Spleen (tissue), 13 donors: ENCODE measurements around the gene DUX4. TPM values are rescaled to one million over a fixed set of nuclear protein-coding genes. Genes with fewer than 3 reads are reported as not detected.
A peak's percentile ranks its signal among the peaks of the same experiment; 100 is the strongest.
"Not testable (repeated sequence)": the region's sequence is repeated elsewhere in the genome, so short reads cannot be mapped to it uniquely, and the experiment has no call there.

Source experiments
- DNase-seq: peaks from one replicate; pipeline ENCODE4 v3.0.0-alpha.2; 2020
- H3K27ac ChIP-seq, 8 donors: fragments of 200-600 bp; sonication (generic) in 7 of 8; 1 replicate in 4 of 8; 2 replicates in 4 of 8; pipeline versions ENCODE4 v1.5.0 to v1.8.0; 2016 to 2021; ENCODE audit warnings: inconsistent platforms in 4 of 8, mild to moderate bottlenecking in 4 of 8, moderate library complexity in 1 of 8
- H3K27me3 ChIP-seq, 7 donors: fragments of 200-600 bp; sonication (generic) in 6 of 7; replicated peaks in 1 of 7; 1 replicate in 4 of 7; 2 replicates in 3 of 7; pipeline versions ENCODE4 v1.5.0 to v1.8.0; 2016 to 2021; ENCODE audit warnings: inconsistent platforms in 3 of 7, mild to moderate bottlenecking in 1 of 7
- H3K36me3 ChIP-seq, 6 donors: fragments of 200-600 bp; sonication (generic) in 5 of 6; 1 replicate in 4 of 6; 2 replicates in 2 of 6; pipeline versions ENCODE4 v1.5.0 to v1.8.0; 2016 to 2021; ENCODE audit warnings: inconsistent platforms in 2 of 6
- H3K4me1 ChIP-seq, 6 donors: fragments of 200-600 bp; sonication (generic) in 5 of 6; 1 replicate in 3 of 6; 2 replicates in 3 of 6; pipeline versions ENCODE4 v1.5.0 to v1.8.0; 2016 to 2021; ENCODE audit warnings: inconsistent platforms in 3 of 6
- H3K4me3 ChIP-seq, 8 donors: fragments of 200-600 bp; sonication (generic) in 7 of 8; 1 replicate in 4 of 8; 2 replicates in 4 of 8; pipeline versions ENCODE4 v1.5.0 to v1.8.0; 2016 to 2021; ENCODE audit warnings: inconsistent platforms in 4 of 8, mild to moderate bottlenecking in 4 of 8, moderate library complexity in 2 of 8
- H3K9me3 ChIP-seq, 8 donors: fragments of 200-600 bp; sonication (generic) in 7 of 8; 1 replicate in 4 of 8; 2 replicates in 4 of 8; pipeline versions ENCODE4 v1.5.0 to v1.8.0; 2016 to 2021; ENCODE audit warnings: inconsistent platforms in 4 of 8
- WGBS, 5 donors: extraction: QIAGEN DNeasy Blood & Tissue Kit in 3 of 5; methylation state at CpG; one replicate each; pipeline versions ENCODE4 v1.1.5 to v1.1.7; 2013 to 2018; 5-methylcytosine and 5-hydroxymethylcytosine counted together
- intact Hi-C: fragments of 100-400 bp; cut with DNase I; formaldehyde crosslinking; loops from one replicate; pipeline ENCODE4 v1.15.0; 2023; ENCODE audit warnings: low total_unique reads
- long read RNA-seq, 2 donors: transcript quantifications; one replicate each; lab custom pipeline, GENCODE V29; 2026
- polyA plus RNA-seq, 3 donors: library from polyadenylated mRNA; stranded (reverse); fragments of 200-250 nt; gene quantifications; one replicate each; pipeline ENCODE4 v1.2.1, GENCODE V29; 2013
- total RNA-seq, 7 donors: library from RNA; depleted of rRNA in 3 of 7; stranded (reverse); fragments of >200 nt in 3 of 7; fragmentation: NEBNext Ultra II Directional in 4 of 7; extraction: Animal tissue kit (Norgen Biotek cat#: 25700) in 4 of 7; gene quantifications; one replicate each; pipeline versions ENCODE4 v1.1.0 to v1.2.1, GENCODE V29; 2016 to 2021
- donor health status: healthy with polysubstance abuse.
- donor health status: DM: no; HTN: no; CAD: no; lungs with moderate emphysema.
- donor health status: DM: no; HTN: no; CAD: no.
- donor health status: Bipolar disorder and iron deficiency.
- donor health status: healthy.
- donor health status: DM: no; HTN: no; CAD: no.
- donor health status: DM: yes; HTN: yes; CAD: no.

DUX4 gene
- not detected for total RNA-seq
- not detected for polyA plus RNA-seq
- long read RNA-seq, donor 1: 0 reads
- long read RNA-seq, donor 2: 0 reads

- H3K4me1 ChIP-seq, H3K27me3 ChIP-seq, H3K9me3 ChIP-seq, H3K36me3 ChIP-seq, H3K4me3 ChIP-seq, intact Hi-C loops, H3K27ac ChIP-seq: not testable (repeated sequence)
- DNase-seq: peak; percentile 76
- WGBS, 5 donors: 76 to 77% methylated on average over 5 to 25 of the region's 32 CpGs; no CpG with 5 or more reads in 3 of the 5 donors
Observed at GRCh38 chr4:190173428-190173827, at the start of gene DUX4. Gene DUX4, plus strand, starts transcription at chr4:190173774. Its CDS starts 0 bp downstream, at chr4:190173774.

DNA sequence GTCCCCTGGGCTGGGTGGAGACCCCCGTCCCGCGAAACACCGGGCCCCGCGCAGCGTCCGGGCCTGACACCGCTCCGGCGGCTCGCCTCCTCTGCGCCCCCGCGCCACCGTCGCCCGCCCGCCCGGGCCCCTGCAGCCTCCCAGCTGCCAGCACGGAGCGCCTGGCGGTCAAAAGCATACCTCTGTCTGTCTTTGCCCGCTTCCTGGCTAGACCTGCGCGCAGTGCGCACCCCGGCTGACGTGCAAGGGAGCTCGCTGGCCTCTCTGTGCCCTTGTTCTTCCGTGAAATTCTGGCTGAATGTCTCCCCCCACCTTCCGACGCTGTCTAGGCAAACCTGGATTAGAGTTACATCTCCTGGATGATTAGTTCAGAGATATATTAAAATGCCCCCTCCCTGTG lies 1.9 kb downstream of the DUX4 start:
- H3K4me3 ChIP-seq, intact Hi-C loops, H3K9me3 ChIP-seq, H3K27ac ChIP-seq, DNase-seq, H3K27me3 ChIP-seq, H3K36me3 ChIP-seq, H3K4me1 ChIP-seq: not testable (repeated sequence)
- 52 to 84% (median 64%) methylated on average over 9 to 28 of the region's 33 CpGs for WGBS, 5 donors

- H3K36me3 ChIP-seq, H3K4me3 ChIP-seq, H3K9me3 ChIP-seq, DNase-seq, H3K27me3 ChIP-seq, H3K27ac ChIP-seq, H3K4me1 ChIP-seq, intact Hi-C loops: not testable (repeated sequence)
- 29 to 46% (median 36%) methylated on average over 3 to 5 of the region's 6 CpGs for WGBS, 5 donors
Observed at GRCh38 chr4:190177727-190178605, 4.4 kb downstream of the DUX4 start.

DNA sequence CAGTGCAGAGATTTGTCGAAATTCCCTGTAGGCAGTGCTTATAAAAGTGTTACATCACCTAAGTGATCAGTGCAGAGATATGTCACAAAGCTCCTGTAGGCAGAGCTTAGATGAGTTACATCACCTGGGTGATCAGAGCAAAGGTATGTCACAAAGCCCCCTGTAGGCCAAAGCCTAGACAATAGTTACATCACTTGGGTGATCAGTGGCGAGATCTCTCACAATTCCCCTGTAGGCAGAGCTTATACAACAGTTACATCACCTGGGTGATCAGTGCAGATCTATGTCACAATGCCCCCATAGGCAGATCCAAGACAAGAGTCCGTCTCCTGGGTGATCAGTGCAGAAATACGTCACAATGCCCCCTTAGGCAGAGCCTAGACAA lies 5.0 kb downstream of the DUX4 start:
- H3K36me3 ChIP-seq, H3K4me1 ChIP-seq, H3K27me3 ChIP-seq, H3K27ac ChIP-seq, H3K4me3 ChIP-seq, DNase-seq, intact Hi-C loops, H3K9me3 ChIP-seq: not testable (repeated sequence)
- WGBS, 5 donors: 14 to 37% (median 31%) methylated on average over 3 to 4 of the region's 4 CpGs

GRCh38 chr4:190179030-190179739 lies 5.6 kb downstream of the DUX4 start:
- DNase-seq, H3K27ac ChIP-seq, H3K27me3 ChIP-seq, H3K36me3 ChIP-seq, intact Hi-C loops, H3K4me1 ChIP-seq, H3K9me3 ChIP-seq, H3K4me3 ChIP-seq: not testable (repeated sequence)
- WGBS, 5 donors: 22 to 28% methylated on average over 2 of the region's 2 CpGs; no CpG with 5 or more reads in 3 of the 5 donors

DNA sequence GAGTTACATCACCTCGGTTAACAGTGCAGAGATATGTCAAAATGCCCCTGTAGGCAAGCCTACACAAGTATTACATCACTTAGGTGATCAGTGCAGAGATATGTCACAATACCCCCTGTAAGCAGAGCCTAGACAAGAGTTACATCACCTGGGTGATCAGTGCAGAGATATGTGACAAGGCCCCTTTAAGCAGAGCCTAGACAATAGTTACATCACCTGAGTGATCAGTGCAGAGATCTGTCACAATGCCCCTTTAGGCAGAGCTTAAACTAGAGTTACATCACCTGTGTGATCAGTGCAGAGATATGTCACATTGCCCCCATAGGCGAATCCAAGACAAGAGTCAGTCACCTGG lies 6.1 kb downstream of the DUX4 start:
- H3K36me3 ChIP-seq, H3K27ac ChIP-seq, H3K4me1 ChIP-seq, intact Hi-C loops, H3K4me3 ChIP-seq, H3K27me3 ChIP-seq, H3K9me3 ChIP-seq, DNase-seq: not testable (repeated sequence)
- WGBS, 5 donors: 0 to 69% (median 0%) methylated on average over 1 to 2 of the region's 2 CpGs

DNA sequence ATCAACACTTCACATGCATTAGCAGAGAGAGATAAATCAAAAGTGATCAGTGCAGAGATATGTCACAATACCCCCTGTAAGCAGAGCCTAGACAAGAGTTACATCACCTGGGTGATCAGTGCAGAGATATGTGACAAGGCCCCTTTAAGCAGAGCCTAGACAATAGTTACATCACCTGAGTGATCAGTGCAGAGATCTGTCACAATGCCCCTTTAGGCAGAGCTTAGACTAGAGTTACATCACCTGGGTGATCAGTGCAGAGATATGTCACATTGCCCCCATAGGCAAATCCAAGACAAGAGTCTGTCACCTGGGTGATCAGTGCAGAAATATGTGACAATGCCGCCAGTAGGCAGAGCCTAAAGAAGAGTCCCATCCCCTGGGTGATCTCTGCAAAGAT lies 7.4 kb downstream of the DUX4 start:
- DNase-seq: not testable (repeated sequence)
- 8 to 18% (median 15%) methylated on average over 1 of the region's 1 CpG; no CpG with 5 or more reads in 2 of the 5 donors for WGBS, 5 donors

DNA sequence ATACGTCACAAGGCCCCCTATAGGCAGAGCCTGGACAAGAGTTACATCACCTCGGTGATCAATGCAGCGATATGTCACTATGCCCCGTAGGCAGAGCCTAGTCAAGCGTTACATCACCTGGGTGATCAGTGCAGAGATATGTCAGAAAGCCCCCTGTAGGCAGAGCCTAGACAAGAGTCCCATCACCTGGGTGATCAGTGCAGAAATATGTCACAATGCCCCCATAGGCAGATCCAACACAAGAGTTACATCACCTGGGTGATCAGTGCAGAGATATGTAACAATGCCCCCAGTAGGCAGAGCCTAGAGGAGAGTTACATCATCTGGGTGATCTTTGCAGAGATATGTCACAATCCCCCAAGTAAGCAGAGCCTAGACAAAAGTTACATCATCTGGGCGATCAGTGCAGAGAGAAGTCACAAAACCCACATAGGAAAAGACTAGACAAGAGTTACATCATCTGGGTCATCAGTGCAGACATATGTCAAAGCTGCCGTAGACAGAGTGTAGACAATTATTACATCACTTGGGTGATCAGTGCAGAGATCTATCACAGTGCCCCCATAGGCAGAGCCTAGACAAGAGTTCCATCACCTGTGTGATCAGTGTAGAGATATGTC lies 8.0 kb downstream of the DUX4 start:
- 90% methylated on average over 2 of the region's 7 CpGs; no CpG with 5 or more reads in 4 of the 5 donors for WGBS, 5 donors
- H3K9me3 ChIP-seq, intact Hi-C loops, H3K27ac ChIP-seq, H3K4me1 ChIP-seq, H3K27me3 ChIP-seq, H3K36me3 ChIP-seq, H3K4me3 ChIP-seq: not testable (repeated sequence)
- peak; percentile 46 for DNase-seq

More for the DNA sequence above, 7.4 kb downstream of the DUX4 start:
- H3K27me3 ChIP-seq, H3K9me3 ChIP-seq, H3K4me1 ChIP-seq, H3K36me3 ChIP-seq, H3K4me3 ChIP-seq, intact Hi-C loops, H3K27ac ChIP-seq: not testable (repeated sequence)

DNA sequence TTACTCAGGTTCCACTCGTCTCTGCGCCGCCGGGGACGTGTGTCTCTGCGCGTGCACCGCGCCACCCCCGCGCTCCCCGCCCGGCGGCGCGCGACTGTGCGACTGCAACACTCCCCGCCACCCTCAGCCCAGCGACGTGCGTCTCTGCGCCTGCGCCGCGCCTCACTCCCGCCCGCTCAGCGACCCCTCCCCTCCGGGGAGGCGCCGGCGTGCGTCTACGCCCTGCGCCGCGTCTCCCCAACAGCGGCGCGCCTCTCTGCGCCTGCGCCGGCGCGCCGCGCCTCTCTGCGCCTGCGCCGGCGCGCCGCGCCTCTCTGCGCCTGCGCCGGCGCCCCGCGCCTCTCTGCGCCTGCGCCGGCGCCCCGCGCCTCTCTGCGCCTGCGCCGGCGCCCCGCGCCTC lies 29.9 kb downstream of the DUX4 start:
- H3K27ac ChIP-seq, H3K36me3 ChIP-seq, H3K27me3 ChIP-seq, intact Hi-C loops, H3K9me3 ChIP-seq, H3K4me1 ChIP-seq, H3K4me3 ChIP-seq: not testable (repeated sequence)
- WGBS, 5 donors: 84 to 87% (median 85%) methylated on average over 38 to 59 of the region's 73 CpGs
- peak; percentile 84 for DNase-seq
